BE2C (cell line): ENCODE data around the gene TSHR.

Experiments
- DNase-seq: peaks from one replicate; pipeline ENCODE4 v3.0.0-alpha.2; 2020
- H3K27me3 ChIP-seq: fragments of 250-450 bp; sonication (Bioruptor Pico); 2 replicates; pipeline ENCODE4 v1.5.1; 2020; ENCODE audit warnings: mild to moderate bottlenecking
- H3K36me3 ChIP-seq: fragments of 250-450 bp; sonication (Bioruptor Pico); 2 replicates; pipeline ENCODE4 v1.5.1; 2020; ENCODE audit warnings: mild to moderate bottlenecking
- H3K4me1 ChIP-seq: fragments of 250-450 bp; sonication (Bioruptor Pico); 2 replicates; pipeline ENCODE4 v1.5.1; 2020
- H3K4me3 ChIP-seq: 2 replicates; pipeline ENCODE4 v1.5.1; 2011; ENCODE audit warnings: low read depth, low read length
- H3K9me3 ChIP-seq: fragments of 250-450 bp; sonication (Bioruptor Pico); 2 replicates; pipeline ENCODE4 v1.5.1; 2020
- CTCF ChIP-seq: IDR thresholded peaks from 2 replicates; pipeline ENCODE4 v1.5.1; 2012; ENCODE audit warnings: mild to moderate bottlenecking, low read depth, low read length

Gene TSHR

DNA sequence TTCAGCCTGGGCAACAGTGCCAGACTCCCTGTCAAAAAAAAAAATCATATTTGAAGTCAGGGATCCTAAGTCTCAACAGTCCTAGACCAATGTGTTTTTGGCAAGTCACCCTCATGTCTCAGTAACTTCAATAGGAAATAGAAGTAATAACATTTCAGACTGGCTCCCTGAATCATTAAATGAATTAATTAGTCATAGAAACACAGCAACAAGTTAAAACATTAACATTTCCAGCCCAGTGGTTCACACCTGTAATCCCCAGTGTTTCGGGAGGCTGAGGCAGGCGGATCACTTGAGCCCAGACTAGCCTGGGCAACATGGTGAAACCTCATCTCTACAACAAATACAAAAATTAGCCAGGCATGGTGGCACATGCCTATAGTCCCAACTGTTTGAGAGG lies 140.1 kb downstream of the TSHR start:
- Histone ChIP-seq H3K9me3 (no peaks in the 10 kb centered on the region), H3K4me3 (no peak overlapping the region), H3K4me1 (no peaks in the 10 kb centered on the region), H3K27me3 (peaks cover 2% of the 10 kb centered on the region; the same call in 1 of the 2 replicates), H3K36me3 (no peaks in the 10 kb centered on the region)
- TF ChIP-seq CTCF: no peak
- no peak for DNase-seq

DNA sequence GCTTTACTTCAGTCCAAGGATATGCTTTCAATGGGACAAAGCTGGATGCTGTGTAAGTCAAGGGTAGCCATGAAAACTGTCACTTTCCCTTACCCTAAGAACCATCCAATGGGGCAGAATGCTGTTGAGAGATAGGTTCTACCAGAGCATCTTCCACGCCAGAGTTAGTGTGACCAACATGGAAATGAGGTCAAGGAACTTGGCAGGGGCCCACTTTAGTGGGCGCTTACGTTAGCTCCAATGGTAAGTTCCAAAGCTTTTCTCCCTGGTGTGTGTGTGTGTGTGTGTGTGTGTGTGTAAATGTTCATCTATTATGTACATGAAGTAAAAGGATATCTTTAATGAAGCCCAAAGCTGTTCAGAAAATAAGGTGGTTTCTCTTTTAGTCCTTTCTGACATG lies 141.2 kb downstream of the TSHR start:
- no peak for DNase-seq
- no peaks in the 10 kb centered on the region for H3K4me1 ChIP-seq
- H3K4me3 ChIP-seq: no peak overlapping the region
- H3K27me3 ChIP-seq: no peaks in the 10 kb centered on the region; the same call in 1 of the 2 replicates
- TF ChIP-seq CTCF: no peak
- H3K9me3 ChIP-seq: no peaks in the 10 kb centered on the region
- H3K36me3 ChIP-seq: no peaks in the 10 kb centered on the region

GRCh38 chr14:81102217-81102616 lies 146.8 kb downstream of the TSHR start:
- Histone ChIP-seq H3K4me1 (no peaks in the 10 kb centered on the region), H3K36me3 (no peaks in the 10 kb centered on the region), H3K27me3 (no peaks in the 10 kb centered on the region), H3K9me3 (no peaks in the 10 kb centered on the region), H3K4me3 (no peak overlapping the region)
- TF ChIP-seq CTCF: no peak
- DNase-seq: no peak

- Histone ChIP-seq H3K36me3 (no peaks in the 10 kb centered on the region), H3K27me3 (no peaks in the 10 kb centered on the region), H3K4me3 (no peak overlapping the region), H3K4me1 (no peaks in the 10 kb centered on the region), H3K9me3 (no peaks in the 10 kb centered on the region)
- no peak for DNase-seq
- no peak for TF ChIP-seq CTCF
Measured at GRCh38 chr14:81103443-81103842, 148.0 kb downstream of the TSHR start.

DNA sequence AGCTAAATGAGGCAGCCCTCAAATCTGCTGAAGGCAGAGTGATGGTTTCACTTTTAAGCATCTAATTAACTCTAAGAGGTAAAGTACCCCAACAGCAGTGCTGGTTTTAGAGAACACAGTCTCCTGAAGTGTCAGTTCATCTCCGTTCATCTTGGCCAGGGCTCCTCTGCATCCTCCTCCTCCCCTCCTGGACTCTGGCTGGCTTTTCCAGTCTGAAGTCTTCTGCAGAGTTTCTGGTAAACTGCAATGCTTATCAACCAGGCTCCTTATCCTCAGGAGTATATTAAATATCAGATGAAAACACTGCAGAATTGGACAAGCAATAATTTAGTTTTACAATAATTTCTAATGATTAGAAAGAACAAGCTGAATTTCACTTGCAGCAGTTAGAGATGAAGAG lies 150.0 kb downstream of the TSHR start:
- H3K4me3 ChIP-seq: no peak overlapping the region
- no peaks in the 10 kb centered on the region for H3K36me3 ChIP-seq
- H3K9me3 ChIP-seq: no peaks in the 10 kb centered on the region
- H3K4me1 ChIP-seq: no peaks in the 10 kb centered on the region
- H3K27me3 ChIP-seq: no peaks in the 10 kb centered on the region
- no peak for DNase-seq
- no peak for TF ChIP-seq CTCF

DNA sequence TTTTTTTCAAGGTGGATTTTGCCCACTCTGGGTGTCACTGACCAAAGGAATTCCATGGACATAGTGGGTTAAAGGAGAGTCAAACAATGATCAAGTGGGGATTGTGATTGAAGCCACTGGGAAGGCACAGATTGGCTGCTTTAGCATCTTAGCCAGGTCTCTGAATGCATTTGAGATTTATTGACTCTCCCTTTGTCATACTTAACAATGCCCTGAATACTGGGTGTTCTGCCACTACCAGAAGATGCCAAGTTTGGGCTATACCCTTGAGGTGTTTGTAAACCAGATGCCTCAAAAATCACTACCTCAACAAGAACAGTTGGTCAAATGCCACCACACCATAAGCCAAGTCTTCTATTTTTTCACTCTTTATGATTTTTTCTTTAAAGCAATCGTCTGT lies 150.5 kb downstream of the TSHR start:
- Histone ChIP-seq H3K4me1 (no peaks in the 10 kb centered on the region), H3K4me3 (no peak overlapping the region), H3K9me3 (no peaks in the 10 kb centered on the region), H3K36me3 (no peaks in the 10 kb centered on the region), H3K27me3 (no peaks in the 10 kb centered on the region)
- TF ChIP-seq CTCF: no peak
- no peak for DNase-seq
